HEK293T (cell line): ENCODE results near the gene SOST.
"Not testable (repeated sequence)": the region's sequence is repeated elsewhere in the genome, so short reads cannot be mapped to it uniquely, and the experiment has no call there.

Experiments used
- BHLHE40 ChIP-seq: fragments of 450-650 bp; IDR thresholded peaks from 2 replicates; pipeline ENCODE4 v1.6.1; 2016; ENCODE audit warnings: mild to moderate bottlenecking, moderate library complexity, borderline replicate concordance
- CTBP1 ChIP-seq: fragments of 450-650 bp; IDR thresholded peaks from 2 replicates; pipeline ENCODE4 v1.6.1; 2016; ENCODE audit warnings: borderline replicate concordance
- FOXA1 ChIP-seq: fragments of 450-650 bp; IDR thresholded peaks from 2 replicates; pipeline ENCODE4 v1.6.1; 2016; ENCODE audit warnings: mild to moderate bottlenecking
- FOXM1 ChIP-seq: fragments of 450-650 bp; IDR thresholded peaks from 2 replicates; pipeline ENCODE4 v1.6.1; 2017; ENCODE audit warnings: mild to moderate bottlenecking, borderline replicate concordance
- L3MBTL2 ChIP-seq: fragments of 450-650 bp; conservative IDR thresholded peaks from 2 replicates; pipeline ENCODE4 v1.6.1; 2016; ENCODE audit warnings: mild to moderate bottlenecking
- SP1 ChIP-seq: fragments of 450-650 bp; IDR thresholded peaks from 2 replicates; pipeline ENCODE4 v1.6.1; 2017
- ZNF384 ChIP-seq: fragments of 450-650 bp; IDR thresholded peaks from 2 replicates; pipeline ENCODE4 v1.6.1; 2016

DNA sequence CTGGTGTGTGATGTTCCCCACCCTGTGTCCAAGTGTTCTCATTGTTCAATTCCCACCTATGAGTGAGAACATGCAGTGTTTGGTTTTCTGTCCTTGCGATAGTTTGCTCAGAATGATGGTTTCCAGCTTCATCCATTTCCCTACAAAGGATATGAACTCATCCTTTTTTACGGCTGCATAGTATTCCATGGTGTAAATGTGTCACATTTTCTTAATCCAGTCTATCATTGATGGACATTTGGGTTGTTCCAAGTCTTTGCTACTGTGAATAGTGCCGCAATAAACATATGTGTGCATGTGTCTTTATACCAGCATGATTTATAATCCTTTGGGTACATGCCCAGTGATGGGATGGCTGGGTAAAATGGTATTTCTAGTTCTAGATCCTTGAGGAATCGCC lies 34.1 kb upstream of the SOST start:
- not testable (repeated sequence) for TF ChIP-seq FOXM1, SP1, FOXA1, BHLHE40, ZNF384, L3MBTL2, CTBP1
